Mammary epithelial cell (primary cell): Measurements from ENCODE around the gene DNAL1.

Experiments used
- CTCF ChIP-seq, 2 donors: IDR thresholded peaks in 1 of 2; conservative IDR thresholded peaks in 1 of 2; 2 replicates each; pipeline ENCODE4 v1.5.1; 2011 to 2012; ENCODE audit warnings: inconsistent platforms in 2 of 2, low read length in 2 of 2, mild to moderate bottlenecking in 2 of 2, control low read depth in 1 of 2, low read depth in 1 of 2; ENCODE audit not compliant: insufficient read depth in 1 of 2; ENCODE audit errors: extremely low read depth in 1 of 2
- EZH2 ChIP-seq: IDR thresholded peaks from 2 replicates; pipeline ENCODE4 v1.6.1; 2012; ENCODE audit warnings: low read length, inconsistent platforms, borderline replicate concordance

- TF ChIP-seq CTCF (conservative IDR thresholded peaks at IDR 0.05 in 1 of 2, IDR thresholded peaks at IDR 0.05 in 1 of 2; ENCODE audit: extremely low read depth in 1 of 2, insufficient read depth in 1 of 2, low read depth in 1 of 2, low read length in 2 of 2) (no peak), EZH2 (no peak)
These were observed 40.5 kb downstream of the DNAL1 start for GRCh38 chr14:73685328-73685727.
